SW480 (cell line): ENCODE results near the gene OLFML1.
"Not testable (repeated sequence)": the region's sequence is repeated elsewhere in the genome, so short reads cannot be mapped to it uniquely, and the experiment has no call there.

ENCODE experiments used
- DNase-seq: peaks from one replicate; pipeline ENCODE4 v3.0.0-alpha.2; 2016; ENCODE audit warnings: low spot score

OLFML1 gene

DNA sequence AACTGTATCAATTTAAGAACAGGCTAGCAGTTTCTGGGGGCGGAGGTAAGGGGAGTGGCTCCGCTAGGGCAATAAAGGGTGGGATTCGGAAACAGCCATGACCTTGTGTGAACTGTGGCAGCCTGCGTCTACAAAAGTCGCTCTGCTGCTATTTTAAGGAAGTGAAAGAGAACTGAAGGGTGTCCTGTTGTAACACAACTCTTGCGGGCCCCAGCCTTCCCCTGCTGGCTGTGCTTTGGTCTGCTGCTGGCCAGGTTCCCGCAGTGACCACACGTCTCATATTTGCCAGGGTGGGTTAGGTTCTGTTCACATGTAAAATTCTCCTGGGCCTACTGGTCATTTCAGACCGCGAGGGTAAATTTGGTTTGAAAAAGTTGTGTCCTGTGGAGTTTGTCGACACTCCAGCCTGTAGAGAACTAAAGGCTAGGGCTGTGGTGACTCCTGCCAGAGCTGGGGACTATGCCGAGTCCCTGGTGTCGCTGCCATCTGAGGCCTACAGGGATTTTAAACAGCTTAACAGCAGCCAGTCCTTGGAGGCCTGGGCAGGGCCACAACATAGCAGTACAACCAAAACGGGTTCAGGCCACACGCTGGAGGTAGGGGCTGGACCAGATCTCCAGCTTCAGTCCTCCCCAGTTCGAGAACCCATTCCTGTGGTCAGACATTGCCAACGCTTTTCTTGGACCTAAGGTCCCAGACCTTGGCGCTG, 27.4 kb downstream of the OLFML1 start:
- DNase-seq: peak; percentile 14

- DNase-seq: peak; percentile 70
Observed at GRCh38 chr11:7513234-7514098, 28.2 kb downstream of the OLFML1 start, which contains the start of gene PPFIBP2. Gene PPFIBP2, plus strand, starts transcription at chr11:7513999. Its CDS starts 35,477 bp downstream, at chr11:7549476.

DNA sequence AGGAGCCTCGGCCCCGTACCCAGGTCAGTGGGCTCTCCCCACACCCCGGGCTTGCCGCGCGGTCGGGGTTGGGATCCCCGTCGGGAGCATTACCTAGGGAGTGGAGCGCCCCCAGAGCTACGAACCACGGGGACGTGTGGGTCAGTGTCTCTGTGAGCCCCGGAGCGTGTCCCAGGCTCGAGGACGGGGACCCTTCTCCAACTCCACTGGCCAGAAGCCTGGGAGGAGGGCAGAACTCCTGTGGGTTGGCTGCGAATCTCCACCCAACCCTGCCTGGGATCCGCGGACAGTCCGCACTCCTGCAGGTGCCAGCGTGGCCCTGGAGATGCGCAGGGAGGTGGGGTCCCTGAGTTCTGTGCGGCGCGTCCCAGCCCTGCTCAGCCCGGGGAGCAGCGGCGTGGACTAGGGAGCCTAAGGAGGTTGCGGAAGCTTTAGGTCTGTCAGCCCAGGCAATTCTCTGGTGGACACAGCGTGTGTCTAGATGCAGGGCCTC, 28.8 kb downstream of the OLFML1 start:
- no peak for DNase-seq

- DNase-seq: no peak
Observed at GRCh38 chr11:7515447-7515886, 30.2 kb downstream of the OLFML1 start.

GRCh38 chr11:7516475-7516874, 31.2 kb downstream of the OLFML1 start:
- no peak for DNase-seq

DNA sequence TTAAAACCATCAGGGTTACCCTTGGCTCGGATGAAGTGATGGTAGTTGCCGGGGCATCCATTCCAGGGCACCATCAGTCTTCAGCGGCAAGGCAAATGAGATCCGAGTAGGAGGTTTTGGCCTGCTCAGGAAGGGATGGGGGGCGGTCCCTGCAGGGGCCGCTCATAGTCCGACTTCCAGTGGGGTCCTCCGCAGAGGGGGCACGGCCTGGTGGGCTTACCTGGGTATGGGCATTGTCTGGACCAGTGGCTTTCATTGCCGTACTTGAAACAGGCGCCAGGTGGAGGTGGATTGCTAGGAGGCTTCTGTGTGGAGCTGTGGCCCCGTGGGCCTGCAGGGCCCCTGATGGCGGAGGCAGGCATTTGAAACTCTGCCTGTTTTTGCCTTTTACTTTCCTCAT, 32.4 kb downstream of the OLFML1 start:
- DNase-seq: not testable (repeated sequence)

DNA sequence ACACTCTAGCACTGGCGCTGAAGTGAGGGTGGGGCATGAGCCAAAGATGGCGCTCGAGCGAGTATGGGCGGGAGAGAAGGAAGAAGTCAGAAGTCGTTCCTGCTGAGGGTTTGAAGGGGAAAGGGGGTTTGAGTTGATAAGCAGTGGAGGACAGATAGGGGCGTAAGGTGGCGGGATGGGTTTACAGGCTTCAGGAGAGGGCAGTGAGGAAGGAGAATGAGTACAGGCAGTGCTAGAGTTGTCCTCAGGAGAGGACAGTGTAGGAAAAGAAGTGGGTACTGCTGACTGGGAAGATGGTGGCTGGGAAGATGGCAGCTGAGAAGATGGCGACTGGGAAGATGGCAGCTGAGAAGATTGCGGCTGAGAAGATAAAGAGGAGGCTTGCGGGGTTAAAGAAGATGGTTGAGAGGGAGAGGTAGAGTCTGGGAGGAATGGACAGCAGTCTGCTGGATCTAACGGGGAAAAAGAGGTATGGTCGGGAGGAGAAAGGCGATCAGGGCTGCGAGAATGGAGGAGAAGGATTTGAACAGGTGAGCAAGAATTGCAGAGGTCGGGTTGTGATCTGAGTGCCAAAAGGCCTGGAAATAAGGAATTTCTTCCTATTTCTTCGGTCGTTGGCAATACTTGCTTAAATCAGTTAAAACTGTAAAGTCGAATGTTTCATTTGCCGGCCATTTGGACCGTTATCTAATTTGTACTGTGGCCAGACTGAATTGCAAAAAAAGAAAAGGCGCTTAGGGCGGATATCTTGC, 33.7 kb downstream of the OLFML1 start:
- DNase-seq: no peak

- DNase-seq: no peak
Observed at GRCh38 chr11:7520011-7520942, 35.0 kb downstream of the OLFML1 start.

- no peak for DNase-seq
Observed at GRCh38 chr11:7520981-7521487, 35.7 kb downstream of the OLFML1 start.

- no peak for DNase-seq
Observed at GRCh38 chr11:7522121-7522520, 36.8 kb downstream of the OLFML1 start.

DNA sequence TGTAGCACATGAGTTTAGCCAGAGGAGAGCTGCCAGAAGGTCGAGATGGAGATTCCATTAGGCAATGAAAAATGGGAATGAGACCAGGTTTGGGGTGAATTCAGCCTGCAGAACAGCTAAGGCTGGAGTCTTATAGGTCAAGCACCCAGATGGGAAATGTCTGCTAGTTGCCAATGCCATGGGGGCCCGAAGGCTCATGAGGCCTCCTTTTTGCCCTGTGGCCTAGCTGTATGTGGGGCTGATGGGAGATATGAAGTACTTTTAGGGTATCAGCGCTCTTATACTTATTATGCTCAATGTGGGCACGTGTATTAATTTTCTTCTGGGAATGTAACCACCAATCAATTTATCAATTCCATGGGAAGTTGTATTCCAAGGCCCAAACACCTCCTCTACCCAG, 37.2 kb downstream of the OLFML1 start:
- no peak for DNase-seq

GRCh38 chr11:7523416-7524210, 38.3 kb downstream of the OLFML1 start:
- no peak for DNase-seq

DNA sequence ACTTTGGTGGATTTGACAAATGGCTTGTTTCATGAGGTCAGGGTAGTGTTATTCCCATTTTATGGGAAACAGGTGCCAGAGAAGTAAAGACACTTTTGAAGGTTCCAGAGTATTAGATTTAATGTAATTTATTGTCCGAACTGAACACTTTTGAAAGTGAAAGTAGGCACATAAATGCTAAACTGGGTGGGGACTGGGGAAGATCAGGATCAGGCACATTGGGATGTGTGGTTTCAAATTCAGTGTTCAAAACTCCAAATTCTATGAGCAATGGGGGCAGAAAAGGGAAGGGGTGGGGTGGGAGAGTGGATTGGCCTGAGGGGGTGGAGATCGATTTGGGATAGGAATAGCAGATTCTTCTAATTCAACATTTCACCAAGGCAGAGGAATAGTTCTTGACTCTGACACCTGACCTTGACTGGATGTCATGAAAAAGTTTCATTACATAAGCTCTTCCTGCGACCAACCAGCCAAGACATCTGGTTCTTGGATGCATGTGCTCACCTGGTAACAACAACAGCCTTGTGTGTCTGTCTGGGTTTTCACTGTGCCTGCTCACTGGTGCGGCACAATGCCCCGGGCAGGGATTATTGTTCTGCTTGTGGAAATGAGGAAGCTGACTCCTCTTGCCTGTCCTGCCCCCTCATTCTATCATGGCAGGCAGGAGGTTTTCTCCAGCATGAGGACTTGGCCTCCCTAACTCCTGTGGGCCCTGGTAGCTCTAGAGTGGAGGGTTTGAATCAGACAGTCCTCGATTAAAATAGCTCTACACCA, 39.3 kb downstream of the OLFML1 start:
- no peak for DNase-seq

GRCh38 chr11:7525424-7525823, 40.1 kb downstream of the OLFML1 start:
- no peak for DNase-seq

DNA sequence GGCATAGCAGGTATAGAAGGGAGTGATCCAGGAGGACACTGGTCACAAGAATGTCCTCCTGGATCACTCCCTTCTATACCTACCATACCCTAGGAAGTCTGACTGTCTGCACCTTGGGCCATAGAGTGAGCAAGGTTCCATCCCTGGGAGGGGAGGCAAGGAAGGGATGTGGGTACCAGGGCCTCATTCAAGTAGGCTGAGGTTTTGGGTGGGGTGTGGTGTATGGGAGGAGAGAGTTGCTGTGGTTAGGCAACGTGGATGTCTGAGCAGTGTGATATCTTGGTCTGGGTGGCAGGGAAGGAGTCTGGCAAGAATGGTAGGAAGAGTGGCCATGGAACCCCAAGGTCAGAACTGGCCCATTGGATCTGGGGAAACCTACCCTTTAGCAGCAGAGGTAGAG, 41.7 kb downstream of the OLFML1 start:
- no peak for DNase-seq

DNA sequence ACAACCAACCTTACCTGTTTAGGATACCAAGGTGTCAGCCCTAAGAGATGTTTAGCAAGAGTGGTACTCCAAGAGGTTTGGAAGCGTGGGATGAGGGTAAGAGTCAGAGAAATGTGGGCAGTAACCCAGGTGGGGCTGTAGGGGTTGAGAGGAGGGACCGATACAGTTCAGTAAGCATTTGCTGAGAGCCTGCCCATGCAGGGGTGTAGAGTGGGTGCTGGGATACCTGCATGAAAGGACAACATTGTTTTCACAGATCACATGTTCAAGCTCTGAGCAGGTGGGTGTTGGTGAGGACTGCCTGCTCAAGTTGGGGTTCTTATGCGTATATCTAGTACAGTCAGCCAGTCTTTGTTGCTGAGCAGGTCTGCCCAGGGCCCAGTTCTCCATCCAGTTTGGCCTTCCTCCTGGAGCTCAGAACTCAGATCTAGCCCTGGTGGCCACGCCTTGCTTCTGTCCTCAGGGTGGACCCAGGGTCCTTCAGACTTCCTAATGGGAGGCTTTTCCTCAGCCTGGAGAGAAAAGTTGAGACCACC, 43.3 kb downstream of the OLFML1 start:
- DNase-seq: no peak

DNA sequence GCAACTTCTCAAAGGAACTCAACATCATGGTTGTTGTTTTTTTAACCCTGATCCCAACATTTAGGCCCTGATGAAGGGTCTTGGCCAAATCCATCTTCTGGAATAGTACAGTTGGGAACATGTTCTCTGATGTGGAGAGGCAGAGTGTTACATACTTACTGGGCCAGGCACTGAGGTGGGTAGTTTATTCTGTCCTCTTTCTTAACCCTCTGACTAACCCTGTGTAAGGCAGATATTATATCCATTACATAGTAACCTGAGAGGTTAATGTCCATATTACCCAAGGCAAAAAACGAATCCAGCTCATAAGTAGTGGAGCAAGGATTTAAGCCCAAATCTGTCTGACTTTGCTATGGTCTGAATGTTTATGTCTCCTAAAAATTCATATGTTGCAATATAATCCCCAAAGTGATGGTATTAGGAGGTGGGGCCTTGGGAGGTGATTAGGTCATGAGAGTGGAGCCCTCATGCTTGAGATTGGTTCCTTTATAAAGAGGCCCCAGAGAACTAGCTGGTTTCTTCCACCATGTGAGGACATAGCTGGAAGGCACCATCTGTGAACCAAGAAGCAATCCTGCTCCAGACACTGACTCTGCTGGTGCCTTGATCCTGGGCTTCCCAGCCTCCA, 44.8 kb downstream of the OLFML1 start:
- DNase-seq: no peak

DNA sequence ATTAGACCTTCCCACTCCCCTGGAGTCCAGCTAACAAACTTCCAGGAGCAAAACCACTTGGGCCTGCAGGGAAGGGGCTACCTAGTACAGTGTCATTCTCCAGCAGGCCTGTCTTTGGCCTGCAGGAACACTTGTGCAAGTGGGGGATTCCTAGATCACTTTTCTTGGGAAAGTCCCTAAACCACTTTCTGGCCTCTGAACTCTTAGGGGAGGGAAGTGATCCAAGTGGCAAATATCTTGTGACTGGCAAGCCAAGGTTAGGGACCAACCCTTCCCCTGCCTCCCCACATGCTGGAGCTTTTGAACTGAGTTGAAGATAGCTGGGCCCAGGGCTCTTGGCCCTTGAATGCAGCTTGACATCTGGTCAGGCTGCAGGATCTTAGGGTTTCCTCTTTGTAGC, 45.7 kb downstream of the OLFML1 start:
- no peak for DNase-seq
